K562 (cell line): ENCODE data around the gene SLC6A9. TPM values are rescaled to one million over a fixed set of nuclear protein-coding genes. Genes with fewer than 3 reads are reported as not detected.
A peak's percentile ranks its signal among the peaks of the same experiment; 100 is the strongest.

Source experiments
- ATF6 ChIP-seq: sonication (generic); formaldehyde crosslinking; IDR thresholded peaks from 2 replicates; pipeline ENCODE4 v1.4.0; 2020; ENCODE audit warnings: mild to moderate bottlenecking, missing genetic modification reagents
- HMBOX1 ChIP-seq: sonication (generic); IDR thresholded peaks from 2 replicates; pipeline ENCODE4 v1.6.1; 2016
- HMGXB4 ChIP-seq: sonication (generic); formaldehyde crosslinking; IDR thresholded peaks from 2 replicates; pipeline ENCODE4 v1.8.1; 2023; ENCODE audit warnings: mild to moderate bottlenecking, missing genetic modification reagents
- HNRNPLL ChIP-seq: fragments of 200-400 bp; formaldehyde crosslinking; IDR thresholded peaks from 2 replicates; pipeline ENCODE4 v1.6.1; 2017; ENCODE audit warnings: low read length, low read depth, mild to moderate bottlenecking; ENCODE audit not compliant: poor library complexity, severe bottlenecking
- HOXB6 ChIP-seq: fragments of 250-450 bp; sonication (Bioruptor Pico); IDR thresholded peaks from 2 replicates; pipeline ENCODE4 v1.5.1; 2022; ENCODE audit warnings: mild to moderate bottlenecking, borderline replicate concordance
- KDM1A ChIP-seq, 2 experiments: fragments of 450-650 bp; IDR thresholded peaks; 2 replicates each; pipeline ENCODE4 v1.6.1; 2016; ENCODE audit warnings: mild to moderate bottlenecking in 2 of 2
- KDM5B ChIP-seq: fragments of 200-600 bp; sonication (generic); IDR thresholded peaks from 2 replicates; pipeline ENCODE4 v1.6.1; 2012; ENCODE audit warnings: low read depth, mild to moderate bottlenecking, moderate library complexity, low read length, control low read depth, inconsistent platforms; ENCODE audit not compliant: insufficient replicate concordance
- PATZ1 ChIP-seq: fragments of 250-450 bp; sonication (Bioruptor Pico); IDR thresholded peaks from 2 replicates; pipeline ENCODE4 v1.5.0; 2020; ENCODE audit warnings: mild to moderate bottlenecking, borderline replicate concordance
- POLR2AphosphoS5 ChIP-seq: IDR thresholded peaks from 2 replicates; pipeline ENCODE4 v1.6.1; 2011; ENCODE audit warnings: mild to moderate bottlenecking, low read depth, low read length, moderate library complexity; ENCODE audit not compliant: control insufficient read depth, insufficient read depth
- PRPF4 ChIP-seq: fragments of 200-400 bp; formaldehyde crosslinking; IDR thresholded peaks from one replicate; pipeline ENCODE4 v1.6.1; 2017; ENCODE audit warnings: low read length, low read depth, mild to moderate bottlenecking; ENCODE audit not compliant: insufficient read depth, poor library complexity, severe bottlenecking
- RAD21 ChIP-seq, 2 experiments: fragments of 250-450 bp in 1 of 2; fragments of 450-650 bp in 1 of 2; sonication (Bioruptor Pico) in 1 of 2; formaldehyde crosslinking in 1 of 2; IDR thresholded peaks in 1 of 2; conservative IDR thresholded peaks in 1 of 2; 2 replicates each; pipeline versions ENCODE4 v1.4.0 to v1.8.0; 2020 to 2022; ENCODE audit warnings: mild to moderate bottlenecking in 2 of 2, moderate library complexity in 1 of 2
- ZMIZ1 ChIP-seq, 2 experiments: fragments of 150-350 bp in 1 of 2; IDR thresholded peaks; 2 replicates each; pipeline ENCODE4 v1.6.1; 2012 to 2016; ENCODE audit warnings: low read depth in 2 of 2, low read length in 2 of 2, mild to moderate bottlenecking in 1 of 2, moderate library complexity in 1 of 2
- ZNF311 ChIP-seq: fragments of 250-450 bp; sonication (Bioruptor Pico); IDR thresholded peaks from 2 replicates; pipeline ENCODE4 v1.4.0; 2020; ENCODE audit warnings: mild to moderate bottlenecking, moderate library complexity
- polyA plus RNA-seq, 8 experiments: library from polyadenylated mRNA; depleted of rRNA in 4 of 8; stranded (reverse) in 5 of 8; unstranded in 3 of 8; fragments of >200 nt; fragmentation: Nextera tagmentation in 2 of 8; fragmentation: Illumina TruSeq in 1 of 8; extraction: Ambion mirVana in 2 of 8; extraction: Trizol in 1 of 8; gene quantifications; 2 replicates each; pipeline versions ENCODE4 v1.2.1 to v1.2.3, GENCODE V29; 2011 to 2014; ENCODE audit warnings: inconsistent platforms in 1 of 8, missing spikeins in 1 of 8
- total RNA-seq, 7 experiments: library from RNA; depleted of rRNA in 6 of 7; stranded (reverse); fragments of >200 nt in 6 of 7; fragmentation: Illumina TruSeq in 2 of 7; extraction: Trizol in 2 of 7; gene quantifications; 2 replicates each; pipeline versions ENCODE4 v1.2.1 to v1.2.3, GENCODE V29; 2011 to 2021; ENCODE audit warnings: low replicate concordance in 1 of 7

The SLC6A9 gene
- total and polyA plus RNA-seq, 9 of the 15 experiments (the other 6 are each of a cell fraction or from before 2014, with no cell fraction given) = 0.17 to 18.7 (median 2.9) TPM

GRCh38 chr1:43979528-43980254 lies 51.6 kb downstream of the SLC6A9 start (continued):
- no peak for TF ChIP-seq HMGXB4 (CRISPR knock-in tag)
- TF ChIP-seq ZMIZ1 (IDR thresholded peaks at IDR 0.05; ENCODE audit: low read depth in 2 of 2, low read length in 2 of 2) = no peak
- TF ChIP-seq KDM5B = peak; percentile 68
- TF ChIP-seq ATF6 (CRISPR knock-in tag) = 0 out of 2 replicates have a peak, but pooled peaks have one; percentile 62
- TF ChIP-seq HMBOX1 = no peak
- no peak for TF ChIP-seq KDM1A (IDR thresholded peaks at IDR 0.05)
- no peak for TF ChIP-seq RAD21 (CRISPR knock-in tag; conservative IDR thresholded peaks at IDR 0.05 in 1 of 2, IDR thresholded peaks at IDR 0.05 in 1 of 2)
- TF ChIP-seq PRPF4 = peak; percentile 40
- TF ChIP-seq ZNF311 (CRISPR knock-in tag) = no peak
- no peak for TF ChIP-seq HNRNPLL
- TF ChIP-seq HOXB6 (CRISPR knock-in tag) = no peak
- TF ChIP-seq PATZ1 = no peak
- TF ChIP-seq POLR2AphosphoS5 = 0 out of 2 replicates have a peak, but pooled peaks have one; percentile 21
